SU-DHL-6 (cell line): ENCODE measurements around the gene C20orf144.
A peak's percentile ranks its signal among the peaks of the same experiment; 100 is the strongest.

Experiments used
- H2AFZ ChIP-seq: fragments of 200-600 bp; sonication (generic); 2 replicates; pipeline ENCODE4 v1.6.1; 2014; ENCODE audit warnings: low read depth, mild to moderate bottlenecking, moderate library complexity, mixed read lengths, antibody characterized with exemption, low read length; ENCODE audit not compliant: severe bottlenecking
- H3F3A ChIP-seq: fragments of 200-600 bp; shearing (Covaris generic); 2 replicates; pipeline ENCODE4 v1.6.0; 2016; ENCODE audit warnings: antibody characterized with exemption, mild to moderate bottlenecking; ENCODE audit not compliant: insufficient read depth
- H3K27ac ChIP-seq: fragments of 200-600 bp; sonication (generic); 2 replicates; pipeline ENCODE4 v1.5.1; 2016; ENCODE audit warnings: low read depth, mild to moderate bottlenecking, low read length, moderate library complexity, mixed read lengths
- H3K27me3 ChIP-seq: fragments of 200-600 bp; sonication (generic), shearing (Covaris generic); 2 replicates; pipeline ENCODE4 v1.6.0; 2014; ENCODE audit warnings: mild to moderate bottlenecking, low read length
- H3K36me3 ChIP-seq: fragments of 200-600 bp; sonication (generic); 2 replicates; pipeline ENCODE4 v1.6.1; 2014; ENCODE audit warnings: mild to moderate bottlenecking, low read length, mixed read lengths
- H3K4me2 ChIP-seq: fragments of 300-600, 200-600 bp; shearing (Covaris generic), sonication (generic); 2 replicates; pipeline ENCODE4 v1.6.0; 2014; ENCODE audit warnings: low read length, low read depth, mild to moderate bottlenecking; ENCODE audit not compliant: poor library complexity, severe bottlenecking
- H3K4me3 ChIP-seq: fragments of 200-600 bp; sonication (generic); 2 replicates; pipeline ENCODE4 v1.5.1; 2014; ENCODE audit warnings: antibody characterized with exemption, low read length, mild to moderate bottlenecking, mixed read lengths; ENCODE audit not compliant: insufficient read depth, poor library complexity, severe bottlenecking
- H3K79me2 ChIP-seq: fragments of 200-600 bp; sonication (generic); 2 replicates; pipeline ENCODE4 v1.6.1; 2014; ENCODE audit warnings: mild to moderate bottlenecking, low read length, moderate library complexity; ENCODE audit not compliant: insufficient read depth
- H3K9ac ChIP-seq: fragments of 200-600 bp; sonication (generic); 2 replicates; pipeline ENCODE4 v1.7.0; 2014; ENCODE audit warnings: mild to moderate bottlenecking, low read length
- H3K9me2 ChIP-seq: fragments of 200-600 bp; sonication (generic); replicated peaks from 2 replicates; pipeline ENCODE4 v1.6.1; 2014; ENCODE audit warnings: low read length; ENCODE audit not compliant: insufficient read depth
- H3K9me3 ChIP-seq: fragments of 200-600 bp; sonication (generic); 2 replicates; pipeline ENCODE4 v1.6.1; 2014; ENCODE audit warnings: low read length, mixed read lengths; ENCODE audit not compliant: insufficient read depth
- H4K20me1 ChIP-seq: fragments of 200-600 bp; sonication (generic); 2 replicates; pipeline ENCODE4 v1.6.1; 2014; ENCODE audit warnings: low read depth, mild to moderate bottlenecking, antibody characterized with exemption, low read length, moderate library complexity, mixed read lengths
- EZH2phosphoT487 ChIP-seq: fragments of 200-600 bp; sonication (generic), shearing (Covaris generic); conservative IDR thresholded peaks from 2 replicates; pipeline ENCODE4 v1.6.1; 2018; ENCODE audit warnings: mild to moderate bottlenecking, antibody characterized with exemption, low read length, moderate library complexity, mixed read lengths
- TF ChIP-seq, protein P1 (sequence below): fragments of 200-600 bp; sonication (generic); IDR thresholded peaks from one replicate; pipeline ENCODE4 v1.5.1; 2017; ENCODE audit warnings: antibody characterized with exemption, mild to moderate bottlenecking, low read length, moderate library complexity; ENCODE audit not compliant: insufficient read depth, poor library complexity, severe bottlenecking

The C20orf144 gene

DNA sequence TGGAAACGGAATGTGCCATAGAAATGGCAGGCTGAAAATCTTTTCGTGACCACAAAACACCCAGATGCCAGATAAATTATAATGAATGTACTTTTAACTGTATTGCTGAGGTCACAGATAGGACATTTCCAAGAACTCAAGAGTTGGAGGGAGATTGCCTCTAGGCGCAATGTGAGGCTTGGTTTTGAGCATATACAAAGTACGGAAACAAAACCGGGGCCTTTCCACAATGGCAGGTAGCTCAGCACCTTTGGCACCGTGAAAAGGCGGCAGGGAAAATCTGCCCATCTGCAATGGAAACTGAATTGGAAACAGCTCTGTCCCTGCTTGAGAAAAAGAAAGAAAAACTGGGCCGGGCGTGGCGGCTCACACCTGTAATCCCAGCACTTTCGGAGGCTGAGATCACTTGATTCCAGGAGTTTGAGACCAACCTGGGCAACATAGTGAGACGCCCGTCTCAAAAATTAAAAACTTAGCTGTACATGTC lies 10.5 kb upstream of the C20orf144 start:
- Histone ChIP-seq H3K9me2 (no peaks in the 10 kb centered on the region), H3K9me3 (no peaks in the 10 kb centered on the region), H3F3A (no peaks in the 10 kb centered on the region), H3K4me2 (no peak overlapping the region), H3K4me3 (no peak overlapping the region), H3K27ac (no peak overlapping the region), H3K79me2 (no peaks in the 10 kb centered on the region), H3K36me3 (no peaks in the 10 kb centered on the region), H4K20me1 (no peaks in the 10 kb centered on the region), H3K9ac (no peak overlapping the region), H3K27me3 (no peaks in the 10 kb centered on the region), H2AFZ (no peak overlapping the region)
- TF ChIP-seq, protein P1, sequence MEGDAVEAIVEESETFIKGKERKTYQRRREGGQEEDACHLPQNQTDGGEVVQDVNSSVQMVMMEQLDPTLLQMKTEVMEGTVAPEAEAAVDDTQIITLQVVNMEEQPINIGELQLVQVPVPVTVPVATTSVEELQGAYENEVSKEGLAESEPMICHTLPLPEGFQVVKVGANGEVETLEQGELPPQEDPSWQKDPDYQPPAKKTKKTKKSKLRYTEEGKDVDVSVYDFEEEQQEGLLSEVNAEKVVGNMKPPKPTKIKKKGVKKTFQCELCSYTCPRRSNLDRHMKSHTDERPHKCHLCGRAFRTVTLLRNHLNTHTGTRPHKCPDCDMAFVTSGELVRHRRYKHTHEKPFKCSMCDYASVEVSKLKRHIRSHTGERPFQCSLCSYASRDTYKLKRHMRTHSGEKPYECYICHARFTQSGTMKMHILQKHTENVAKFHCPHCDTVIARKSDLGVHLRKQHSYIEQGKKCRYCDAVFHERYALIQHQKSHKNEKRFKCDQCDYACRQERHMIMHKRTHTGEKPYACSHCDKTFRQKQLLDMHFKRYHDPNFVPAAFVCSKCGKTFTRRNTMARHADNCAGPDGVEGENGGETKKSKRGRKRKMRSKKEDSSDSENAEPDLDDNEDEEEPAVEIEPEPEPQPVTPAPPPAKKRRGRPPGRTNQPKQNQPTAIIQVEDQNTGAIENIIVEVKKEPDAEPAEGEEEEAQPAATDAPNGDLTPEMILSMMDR = no peak
- TF ChIP-seq EZH2phosphoT487 = no peak

DNA sequence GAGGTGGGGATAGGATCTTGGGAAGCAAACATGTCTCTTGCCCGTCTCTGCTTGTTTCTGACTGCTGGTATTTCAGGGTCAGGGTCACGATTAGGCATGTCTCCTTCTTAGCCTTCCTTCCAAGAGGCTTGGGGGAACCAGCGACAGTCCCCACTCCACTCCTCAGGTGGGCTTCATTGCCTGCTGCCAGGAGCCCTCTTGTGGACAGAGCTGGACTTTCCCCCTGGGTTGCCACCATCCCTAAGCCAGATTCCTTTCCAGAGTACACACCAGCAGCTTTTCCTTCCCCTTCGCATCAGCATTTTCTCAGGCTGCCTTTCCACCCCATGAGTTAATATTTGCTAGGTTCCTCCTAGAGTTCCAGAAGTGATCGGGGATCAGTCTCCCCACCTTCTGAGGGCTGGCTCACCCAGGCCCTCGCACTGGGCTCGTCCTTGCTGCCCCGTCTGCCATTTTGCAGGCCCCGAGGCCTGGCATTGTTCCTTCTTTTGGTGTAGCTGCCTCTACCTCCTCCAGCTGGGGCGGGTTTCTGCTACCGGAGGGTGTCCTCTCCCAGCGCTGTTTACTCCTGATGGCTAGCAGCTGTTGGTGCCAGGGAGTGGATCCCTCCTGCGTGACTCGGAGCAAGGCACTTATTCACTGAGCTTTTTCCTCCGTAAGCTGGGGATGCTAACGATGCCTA lies 8.8 kb upstream of the C20orf144 start:
- H3K9me2 ChIP-seq = no peaks in the 10 kb centered on the region
- H3K27me3 ChIP-seq = no peaks in the 10 kb centered on the region
- no peak overlapping the region for H2AFZ ChIP-seq
- H3F3A ChIP-seq = no peaks in the 10 kb centered on the region
- no peak overlapping the region for H3K4me2 ChIP-seq
- H3K36me3 ChIP-seq = no peaks in the 10 kb centered on the region
- no peak overlapping the region for H3K9ac ChIP-seq
- H4K20me1 ChIP-seq = no peaks in the 10 kb centered on the region
- no peaks in the 10 kb centered on the region for H3K9me3 ChIP-seq
- no peak overlapping the region for H3K4me3 ChIP-seq
- no peaks in the 10 kb centered on the region for H3K79me2 ChIP-seq
- TF ChIP-seq, protein P1 = peak; percentile 52
- TF ChIP-seq EZH2phosphoT487 = no peak
- H3K27ac ChIP-seq = no peak overlapping the region

DNA sequence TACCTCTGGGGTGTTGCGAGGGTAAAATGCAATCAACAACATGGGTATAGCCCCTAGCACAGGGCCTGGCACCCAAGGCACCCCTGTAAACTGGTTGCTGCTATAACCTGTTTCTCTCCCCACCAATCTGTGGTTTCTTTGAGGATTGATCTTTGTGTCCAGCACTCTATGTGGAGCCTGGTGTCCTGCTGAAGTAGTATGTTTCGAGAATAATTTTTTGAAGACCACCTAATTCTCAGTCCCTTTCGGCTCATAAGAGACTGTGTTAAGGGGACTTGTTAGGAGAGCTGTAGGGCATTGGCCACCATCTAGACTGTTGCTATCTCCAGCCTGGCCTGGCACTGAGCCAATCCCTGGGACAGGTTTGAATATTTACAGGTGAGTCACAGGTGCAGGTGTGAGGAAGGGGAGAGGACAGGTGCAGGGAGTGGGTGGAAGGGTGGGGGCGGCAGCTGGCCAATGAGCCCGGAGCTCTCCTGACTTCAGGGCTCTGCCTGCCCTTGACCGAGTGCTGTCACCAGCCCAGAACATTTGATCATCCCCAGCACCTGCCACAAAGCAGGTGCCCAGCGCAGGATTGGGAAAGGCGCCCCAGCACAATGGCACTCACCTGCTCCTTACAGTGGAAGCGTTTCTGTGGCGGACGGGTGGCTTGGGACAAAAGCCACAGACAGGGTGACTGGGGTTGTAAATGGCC lies 8.1 kb upstream of the C20orf144 start:
- no peak overlapping the region for H3K4me2 ChIP-seq
- TF ChIP-seq, protein P1 = no peak
- TF ChIP-seq EZH2phosphoT487 = no peak
- H3K27ac ChIP-seq = no peak overlapping the region
- H2AFZ ChIP-seq = no peak overlapping the region
- no peaks in the 10 kb centered on the region for H3K79me2 ChIP-seq
- H3F3A ChIP-seq = no peaks in the 10 kb centered on the region
- H3K27me3 ChIP-seq = no peaks in the 10 kb centered on the region
- H3K9me2 ChIP-seq = no peaks in the 10 kb centered on the region
- no peak overlapping the region for H3K9ac ChIP-seq
- no peaks in the 10 kb centered on the region for H3K36me3 ChIP-seq
- no peaks in the 10 kb centered on the region for H4K20me1 ChIP-seq
- no peaks in the 10 kb centered on the region for H3K9me3 ChIP-seq
- H3K4me3 ChIP-seq = no peak overlapping the region
